GM12878 (cell line): Measurements from ENCODE around the gene MEF2C. TPM values are rescaled to one million over a fixed set of nuclear protein-coding genes. Genes with fewer than 3 reads are reported as not detected.

ENCODE experiments used
- ATAC-seq: fragments of 200-7000 bp; cut with Tn5 transposase; 3 replicates; pipeline ENCODE4 v1.9.1; 2020; ENCODE audit warnings: mild to moderate bottlenecking, moderate library complexity
- BruUV-seq: library from RNA; stranded (reverse); fragments of 400-500 nt; replicated peaks from 2 replicates; lab custom pipeline; 2021; lab: Mats Ljungman, UMichigan
- CTCF ChIA-PET: fragments of 300-600 bp; sonication (Branson Sonifier 250); formaldehyde crosslinking; extraction: SDS; loops from one replicate; lab custom pipeline; 2021; ENCODE audit warnings: inconsistent platforms; lab: Yijun Ruan, JAX
- POLR2A ChIA-PET: fragments of 350-600 bp; formaldehyde crosslinking; extraction: SDS; loops from one replicate; lab custom pipeline; 2021; ENCODE audit warnings: inconsistent platforms; lab: Charles Lee
- RAD21 ChIA-PET: fragments of 300-600 bp; sonication (Branson Sonifier 250); formaldehyde crosslinking; loops from one replicate; lab custom pipeline; 2023; ENCODE audit warnings: antibody characterized with exemption; ENCODE audit not compliant: unreplicated experiment; lab: Charles Lee
- SMC1A ChIA-PET: fragments of 300-600 bp; sonication (Branson Sonifier 250); formaldehyde crosslinking; loops from one replicate; lab custom pipeline; 2023; ENCODE audit not compliant: unreplicated experiment, uncharacterized antibody; lab: Charles Lee
- DNase-seq: peaks from one replicate; pipeline ENCODE4 v3.0.0-alpha.2; 2011; ENCODE audit warnings: low read depth, low spot score
- FAIRE-seq: peaks from 3 replicates; lab custom pipeline; 2011; peaks lifted over from hg19 to GRCh38; lab: Jason Lieb, UNC
- H2AFZ ChIP-seq: 2 replicates; pipeline ENCODE4 v1.6.0; 2011; ENCODE audit warnings: low read depth, low read length, control low read depth; ENCODE audit not compliant: control insufficient read depth
- H3K27ac ChIP-seq: 2 replicates; pipeline ENCODE4 v1.5.1; 2011; ENCODE audit warnings: control low read depth; ENCODE audit not compliant: control insufficient read depth, insufficient read depth
- H3K27me3 ChIP-seq, 2 experiments: replicated peaks in 1 of 2; 2 replicates each; pipeline versions ENCODE4 v1.6.0 to v1.6.1; 2011; ENCODE audit warnings: low read length in 1 of 2; ENCODE audit not compliant: control insufficient read depth in 2 of 2, insufficient read depth in 2 of 2
- H3K36me3 ChIP-seq, 2 experiments: 2 replicates each; pipeline ENCODE4 v1.5.1; 2011; ENCODE audit warnings: low read length in 1 of 2; ENCODE audit not compliant: control insufficient read depth in 2 of 2, insufficient read depth in 2 of 2
- H3K4me1 ChIP-seq: 2 replicates; pipeline ENCODE4 v1.6.1; 2011; ENCODE audit warnings: mild to moderate bottlenecking, low read length, moderate library complexity, mixed read lengths; ENCODE audit not compliant: control insufficient read depth, insufficient read depth
- H3K4me2 ChIP-seq: 2 replicates; pipeline ENCODE4 v1.6.0; 2011; ENCODE audit warnings: control low read depth; ENCODE audit not compliant: control insufficient read depth, insufficient read depth
- H3K4me3 ChIP-seq: fragments of 200-600 bp; sonication (generic); 2 replicates; pipeline ENCODE4 v1.5.1; 2016
- H3K79me2 ChIP-seq: 2 replicates; pipeline ENCODE4 v1.6.0; 2011; ENCODE audit warnings: low read length; ENCODE audit not compliant: control insufficient read depth, insufficient read depth
- H3K9ac ChIP-seq: 2 replicates; pipeline ENCODE4 v1.8.0; 2011; ENCODE audit warnings: low read length, control low read depth, mixed read lengths; ENCODE audit not compliant: control insufficient read depth, insufficient read depth
- H3K9me3 ChIP-seq: replicated peaks from 3 replicates; pipeline ENCODE4 v1.5.1; 2011; ENCODE audit warnings: mild to moderate bottlenecking, low read length; ENCODE audit not compliant: control insufficient read depth, insufficient read depth
- H4K20me1 ChIP-seq: 2 replicates; pipeline ENCODE4 v1.6.0; 2011; ENCODE audit not compliant: control insufficient read depth, insufficient read depth
- EED ChIP-seq: sonication (generic); IDR thresholded peaks from 2 replicates; pipeline ENCODE4 v1.6.1; 2016; ENCODE audit warnings: antibody characterized with exemption, low read depth
- EZH2 ChIP-seq: IDR thresholded peaks from 2 replicates; pipeline ENCODE4 v1.6.1; 2012; ENCODE audit warnings: low read depth, mild to moderate bottlenecking, control low read depth, inconsistent platforms, low read length, borderline replicate concordance; ENCODE audit not compliant: control insufficient read depth
- MEF2B ChIP-seq: fragments of 450-650 bp; IDR thresholded peaks from 2 replicates; pipeline ENCODE4 v1.6.1; 2018; ENCODE audit warnings: mild to moderate bottlenecking, moderate library complexity; ENCODE audit not compliant: partially characterized antibody, poor library complexity, severe bottlenecking
- PAX5 ChIP-seq: IDR thresholded peaks from 2 replicates; pipeline ENCODE4 v1.6.1; 2011; ENCODE audit warnings: low read depth, low read length, borderline replicate concordance
- SMAD1 ChIP-seq: fragments of 450-650 bp; IDR thresholded peaks from 2 replicates; pipeline ENCODE4 v1.6.1; 2018; ENCODE audit warnings: mild to moderate bottlenecking, low read depth; ENCODE audit not compliant: partially characterized antibody
- SMARCA5 ChIP-seq: fragments of 450-650 bp; IDR thresholded peaks from 2 replicates; pipeline ENCODE4 v1.6.1; 2017; ENCODE audit warnings: mild to moderate bottlenecking
- SREBF1 ChIP-seq: IDR thresholded peaks from 2 replicates; pipeline ENCODE4 v1.6.1; 2012; ENCODE audit warnings: mild to moderate bottlenecking, low read length
- SREBF2 ChIP-seq: IDR thresholded peaks from 2 replicates; pipeline ENCODE4 v1.6.1; 2012; ENCODE audit warnings: mild to moderate bottlenecking, low read length
- TCF3 ChIP-seq: IDR thresholded peaks from 2 replicates; pipeline ENCODE4 v1.6.1; 2012; ENCODE audit warnings: low read depth, mild to moderate bottlenecking, low read length, borderline replicate concordance; ENCODE audit not compliant: insufficient read depth
- YBX1 ChIP-seq: fragments of 450-650 bp; IDR thresholded peaks from 2 replicates; pipeline ENCODE4 v1.6.1; 2016; ENCODE audit warnings: antibody characterized with exemption
- WGBS: methylation state at CpG from one replicate; pipeline ENCODE4 v1.1.6; 2016; ENCODE audit warnings: low lambda C conversion rate; ENCODE audit not compliant: insufficient replicate concordance, insufficient coverage; ENCODE audit errors: missing lambda C conversion rate; 5-methylcytosine and 5-hydroxymethylcytosine counted together
- in situ Hi-C: fragments of 300-500 bp; cut with MboI; formaldehyde crosslinking; loops from 9 replicates; pipeline ENCODE4 v1.14.3; 2018; ENCODE audit warnings: mixed read lengths
- intact Hi-C: fragments of 100-400 bp; cut with micrococcal nuclease; formaldehyde crosslinking; loops from one replicate; pipeline ENCODE4 v1.14.2; 2022; ENCODE audit not compliant: unreplicated experiment
- polyA plus RNA-seq, 11 experiments: library from polyadenylated mRNA; depleted of rRNA in 4 of 11; unstranded in 6 of 11; stranded (reverse) in 5 of 11; fragments of >200 nt; fragmentation: Nextera tagmentation in 4 of 11; fragmentation: Illumina TruSeq in 1 of 11; extraction: Ambion mirVana in 4 of 11; extraction: Trizol in 1 of 11; gene quantifications; 1 replicate in 1 of 11; 2 replicates in 10 of 11; pipeline versions ENCODE4 v1.2.1 to v1.2.3, GENCODE V29; 2011 to 2016; ENCODE audit warnings: inconsistent platforms in 2 of 11, missing spikeins in 2 of 11, low read depth in 1 of 11
- total RNA-seq, 4 experiments: library from RNA; depleted of rRNA in 3 of 4; stranded (reverse); fragments of >200 nt in 3 of 4; fragmentation: Illumina TruSeq in 1 of 4; extraction: Trizol in 1 of 4; gene quantifications; 2 replicates each; pipeline versions ENCODE4 v1.2.1 to v1.2.3, GENCODE V29; 2013 to 2021
- TF ChIP-seq, protein P1 (sequence below): fragments of 450-650 bp; IDR thresholded peaks from 2 replicates; pipeline ENCODE4 v1.6.1; 2017; ENCODE audit warnings: mild to moderate bottlenecking
- TF ChIP-seq, protein P2 (sequence below): fragments of 450-650 bp; IDR thresholded peaks from 2 replicates; pipeline ENCODE4 v1.6.1; 2016; ENCODE audit warnings: mild to moderate bottlenecking, moderate library complexity, borderline replicate concordance

Gene MEF2C
- total and polyA plus RNA-seq, 10 of the 15 experiments (the other 5 are each of a cell fraction or from before 2014, with no cell fraction given) = 104 to 225 (median 180) TPM

DNA sequence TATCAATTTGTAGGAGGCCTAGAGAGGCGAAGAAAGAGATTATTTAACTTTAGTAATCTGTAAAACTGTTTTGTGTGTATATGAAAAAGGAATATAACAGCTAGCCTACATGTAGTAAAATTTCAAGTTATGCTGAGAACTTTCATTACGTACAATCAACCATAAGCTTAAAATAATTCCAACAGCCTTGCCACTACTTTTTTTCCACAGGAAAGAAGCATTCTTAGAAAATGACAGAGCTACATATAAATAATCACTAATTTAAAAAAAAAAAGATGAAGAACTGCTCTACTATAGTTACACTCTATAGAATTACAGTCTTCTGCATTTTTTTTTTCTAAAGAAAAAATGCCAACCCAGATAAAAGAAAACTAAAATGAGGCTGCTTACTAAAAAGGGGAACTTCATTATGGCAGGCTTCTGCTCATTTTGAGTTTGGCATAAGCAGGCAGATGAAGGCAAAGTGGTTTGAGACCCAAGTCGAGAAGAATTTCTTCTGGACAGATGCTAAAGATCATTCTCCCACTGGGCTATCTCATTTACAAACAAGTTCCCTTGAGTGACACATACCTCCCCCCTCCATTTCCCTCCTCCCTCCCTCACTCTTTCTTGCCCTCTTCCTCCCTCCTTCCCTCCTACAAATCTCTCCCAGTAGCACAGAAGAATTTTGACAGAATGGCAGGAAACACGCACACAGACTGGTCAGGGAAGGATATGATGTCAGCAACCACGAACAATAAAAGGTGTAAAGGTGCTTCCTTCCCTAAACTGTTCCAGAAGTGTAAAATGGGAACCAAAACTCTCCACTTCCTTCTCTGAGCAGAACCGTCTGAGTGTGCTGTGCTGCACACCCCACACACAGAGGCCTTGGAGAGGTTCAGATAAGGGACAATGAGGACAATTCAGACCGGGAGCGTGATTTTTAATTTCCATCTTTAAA is 56.1 kb downstream of the MEF2C start:
- peaks cover 0 to 9% of the 10 kb centered on the region in 2 experiments; a peak in 2 of 4 replicates for H3K36me3 ChIP-seq
- peaks cover 99% of the 10 kb centered on the region for H3K79me2 ChIP-seq
- H3K4me1 ChIP-seq = peaks cover 23% of the 10 kb centered on the region
- H3K9me3 ChIP-seq = no peaks in the 10 kb centered on the region
- ChIA-PET RAD21 (interaction anchor here (1.2 to 16.1 kb wide), 7 partner anchors 8 to 903 kb away, joined by 3 to 594 read pairs (median 24); partner anchors contain the start of gene MEF2C), SMC1A (interaction anchor here (0.9 to 24.1 kb wide), 8 partner anchors 7 to 245 kb away, joined by 3 to 591 read pairs (median 12); partner anchors contain the start of gene MEF2C), CTCF (interaction anchor here (0.6 to 4.2 kb wide), 3 partner anchors 49 to 375 kb away, joined by 3 to 40 read pairs (median 4); no protein-coding TSS in a partner anchor), POLR2A (interaction anchor here (0.6 to 3.8 kb wide), 5 partner anchors 8 to 445 kb away, joined by 3 to 39 read pairs (median 4); no protein-coding TSS in a partner anchor)
- H3K27ac ChIP-seq = peak overlapping the region; percentile 80
- no peaks in the 10 kb centered on the region for H3K27me3 ChIP-seq
- DNase-seq (peak; percentile 98), ATAC-seq (peak; percentile 63), FAIRE-seq (peak; percentile 98)
- in situ Hi-C loops = loop anchor here (10.0 kb wide), 1 partner anchor 92 kb away; no protein-coding TSS in a partner anchor
- peak overlapping the region; percentile 87 for H3K4me2 ChIP-seq
- no TSS peak for BruUV-seq
- H2AFZ ChIP-seq = no peak overlapping the region
- peak overlapping the region; percentile 60; the same call in 1 of the 2 replicates for H3K9ac ChIP-seq
- H4K20me1 ChIP-seq = no peaks in the 10 kb centered on the region
- WGBS = 4% methylated on average over 8 of the region's 8 CpGs
- H3K4me3 ChIP-seq = peak overlapping the region; percentile 64; the same call in 1 of the 2 replicates
- intact Hi-C loops = loop anchor here (1.0 to 10.0 kb wide), 9 partner anchors 56 to 1438 kb away; partner anchors contain the start of gene MEF2C
- TF ChIP-seq, protein P1, sequence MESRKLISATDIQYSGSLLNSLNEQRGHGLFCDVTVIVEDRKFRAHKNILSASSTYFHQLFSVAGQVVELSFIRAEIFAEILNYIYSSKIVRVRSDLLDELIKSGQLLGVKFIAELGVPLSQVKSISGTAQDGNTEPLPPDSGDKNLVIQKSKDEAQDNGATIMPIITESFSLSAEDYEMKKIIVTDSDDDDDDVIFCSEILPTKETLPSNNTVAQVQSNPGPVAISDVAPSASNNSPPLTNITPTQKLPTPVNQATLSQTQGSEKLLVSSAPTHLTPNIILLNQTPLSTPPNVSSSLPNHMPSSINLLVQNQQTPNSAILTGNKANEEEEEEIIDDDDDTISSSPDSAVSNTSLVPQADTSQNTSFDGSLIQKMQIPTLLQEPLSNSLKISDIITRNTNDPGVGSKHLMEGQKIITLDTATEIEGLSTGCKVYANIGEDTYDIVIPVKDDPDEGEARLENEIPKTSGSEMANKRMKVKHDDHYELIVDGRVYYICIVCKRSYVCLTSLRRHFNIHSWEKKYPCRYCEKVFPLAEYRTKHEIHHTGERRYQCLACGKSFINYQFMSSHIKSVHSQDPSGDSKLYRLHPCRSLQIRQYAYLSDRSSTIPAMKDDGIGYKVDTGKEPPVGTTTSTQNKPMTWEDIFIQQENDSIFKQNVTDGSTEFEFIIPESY = no peak
- peak; percentile 84; the same call in 1 of the 2 replicates for TF ChIP-seq PAX5
- no peak for TF ChIP-seq SREBF2
- TF ChIP-seq EZH2 = no peak
- peak; percentile 100 for TF ChIP-seq EED
- TF ChIP-seq, protein P2, sequence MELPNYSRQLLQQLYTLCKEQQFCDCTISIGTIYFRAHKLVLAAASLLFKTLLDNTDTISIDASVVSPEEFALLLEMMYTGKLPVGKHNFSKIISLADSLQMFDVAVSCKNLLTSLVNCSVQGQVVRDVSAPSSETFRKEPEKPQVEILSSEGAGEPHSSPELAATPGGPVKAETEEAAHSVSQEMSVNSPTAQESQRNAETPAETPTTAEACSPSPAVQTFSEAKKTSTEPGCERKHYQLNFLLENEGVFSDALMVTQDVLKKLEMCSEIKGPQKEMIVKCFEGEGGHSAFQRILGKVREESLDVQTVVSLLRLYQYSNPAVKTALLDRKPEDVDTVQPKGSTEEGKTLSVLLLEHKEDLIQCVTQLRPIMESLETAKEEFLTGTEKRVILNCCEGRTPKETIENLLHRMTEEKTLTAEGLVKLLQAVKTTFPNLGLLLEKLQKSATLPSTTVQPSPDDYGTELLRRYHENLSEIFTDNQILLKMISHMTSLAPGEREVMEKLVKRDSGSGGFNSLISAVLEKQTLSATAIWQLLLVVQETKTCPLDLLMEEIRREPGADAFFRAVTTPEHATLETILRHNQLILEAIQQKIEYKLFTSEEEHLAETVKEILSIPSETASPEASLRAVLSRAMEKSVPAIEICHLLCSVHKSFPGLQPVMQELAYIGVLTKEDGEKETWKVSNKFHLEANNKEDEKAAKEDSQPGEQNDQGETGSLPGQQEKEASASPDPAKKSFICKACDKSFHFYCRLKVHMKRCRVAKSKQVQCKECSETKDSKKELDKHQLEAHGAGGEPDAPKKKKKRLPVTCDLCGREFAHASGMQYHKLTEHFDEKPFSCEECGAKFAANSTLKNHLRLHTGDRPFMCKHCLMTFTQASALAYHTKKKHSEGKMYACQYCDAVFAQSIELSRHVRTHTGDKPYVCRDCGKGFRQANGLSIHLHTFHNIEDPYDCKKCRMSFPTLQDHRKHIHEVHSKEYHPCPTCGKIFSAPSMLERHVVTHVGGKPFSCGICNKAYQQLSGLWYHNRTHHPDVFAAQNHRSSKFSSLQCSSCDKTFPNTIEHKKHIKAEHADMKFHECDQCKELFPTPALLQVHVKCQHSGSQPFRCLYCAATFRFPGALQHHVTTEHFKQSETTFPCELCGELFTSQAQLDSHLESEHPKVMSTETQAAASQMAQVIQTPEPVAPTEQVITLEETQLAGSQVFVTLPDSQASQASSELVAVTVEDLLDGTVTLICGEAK = peak; percentile 74; the same call in 1 of the 2 replicates
- peak; percentile 86 for TF ChIP-seq TCF3
- TF ChIP-seq SMAD1 = peak; percentile 77
- TF ChIP-seq YBX1 = no peak
- peak; percentile 64 for TF ChIP-seq SMARCA5
- no peak for TF ChIP-seq SREBF1
- peak; percentile 70 for TF ChIP-seq MEF2B
